Right lobe of liver (tissue), 6 donors: Measurements from ENCODE around the gene APOM. TPM values are rescaled to one million over a fixed set of nuclear protein-coding genes. Genes with fewer than 3 reads are reported as not detected.
A peak's percentile ranks its signal among the peaks of the same experiment; 100 is the strongest.

Experiments used
- ATAC-seq, 4 donors: fragments of 200-7000 bp; cut with Tn5 transposase; one replicate each; pipeline ENCODE4 v1.9.1; 2020; ENCODE audit warnings: mild to moderate bottlenecking in 4 of 4, moderate library complexity in 4 of 4
- DNase-seq, 3 donors: peaks; one replicate each; pipeline ENCODE4 v3.0.0-alpha.2; 2020
- H3K27ac ChIP-seq, 3 donors: fragments of 200-600 bp; one replicate each; pipeline ENCODE4 v1.8.0; 2022
- H3K27me3 ChIP-seq, 2 donors: fragments of 200-600 bp; one replicate each; pipeline ENCODE4 v1.8.0; 2022
- H3K36me3 ChIP-seq, 4 donors: fragments of 200-600 bp; sonication (generic) in 1 of 4; one replicate each; pipeline versions ENCODE4 v1.5.1 to v1.8.0; 2017 to 2022; ENCODE audit warnings: control low read depth in 1 of 4
- H3K4me1 ChIP-seq, 4 donors: fragments of 200-600 bp; sonication (generic) in 1 of 4; one replicate each; pipeline versions ENCODE4 v1.5.1 to v1.8.0; 2017 to 2022; ENCODE audit warnings: control low read depth in 1 of 4
- H3K4me3 ChIP-seq, 3 donors: fragments of 200-600 bp; one replicate each; pipeline ENCODE4 v1.8.0; 2022
- H3K9me3 ChIP-seq, 4 donors: fragments of 200-600 bp; sonication (generic) in 1 of 4; one replicate each; pipeline versions ENCODE4 v1.5.1 to v1.8.0; 2017 to 2022; ENCODE audit warnings: control low read depth in 1 of 4
- CTCF ChIP-seq, 4 donors: fragments of 200-600 bp in 3 of 4; fragments of 450-650 bp in 1 of 4; IDR thresholded peaks; one replicate each; pipeline versions ENCODE4 v1.5.1 to v1.8.0; 2016 to 2022; ENCODE audit warnings: antibody characterized with exemption in 4 of 4, mild to moderate bottlenecking in 2 of 4
- POLR2A ChIP-seq: fragments of 450-650 bp; IDR thresholded peaks from one replicate; pipeline ENCODE4 v1.6.1; 2017; ENCODE audit warnings: antibody characterized with exemption, mild to moderate bottlenecking
- WGBS: methylation state at CpG from one replicate; pipeline ENCODE4 v1.1.6; 2018; ENCODE audit warnings: low coverage, low lambda C conversion rate; ENCODE audit not compliant: insufficient coverage; ENCODE audit errors: missing lambda C conversion rate; 5-methylcytosine and 5-hydroxymethylcytosine counted together
- intact Hi-C, 2 donors: fragments of 100-400 bp; cut with DNase I; formaldehyde crosslinking; loops; one replicate each; pipeline versions ENCODE4 v1.11.2 to v1.14.1; 2022
- total RNA-seq, 6 experiments: library from RNA; depleted of rRNA in 2 of 6; stranded (reverse); fragments of >200 nt in 2 of 6; fragmentation: NEBNext Ultra II Directional in 3 of 6; extraction: Animal tissue kit (Norgen Biotek cat#: 25700) in 3 of 6; gene quantifications; one replicate each; pipeline versions ENCODE4 v1.1.0 to v1.2.4, GENCODE V29; 2016 to 2023
- donor health status: DM: no; HTN: yes; CAD: no.
- donor health status: DM: no; HTN: no; CAD: no.
- donor health status: DM: no; HTN: no; CAD: no.
- donor health status: DM: no; HTN: yes; CAD: no.
- donor health status: DM: no; HTN: yes; CAD: no.

Gene APOM
- total RNA-seq, 6 experiments from 2014 or later, result 100 to 182 (median 116) TPM

- peaks cover 12 to 45% (median 31%) of the 10 kb centered on the region in 4 donors for H3K36me3 ChIP-seq
- TF ChIP-seq CTCF (IDR thresholded peaks at IDR 0.05) (no peak), POLR2A (no peak)
- ATAC-seq, result no peak
- H3K4me3 ChIP-seq, result no peak overlapping the region
- H3K27ac ChIP-seq, result peak overlapping the region in 1 of 3 donors; percentile 13
- H3K4me1 ChIP-seq, result peaks cover 0 to 8% (median 4%) of the 10 kb centered on the region in 4 donors
- H3K9me3 ChIP-seq, result no peaks in the 10 kb centered on the region
- intact Hi-C loops, result no loop called here
- 77% methylated on average over 9 of the region's 10 CpGs for WGBS
- no peaks in the 10 kb centered on the region for H3K27me3 ChIP-seq
- DNase-seq, result no peak
These were observed 33.0 kb upstream of the APOM start for GRCh38 chr6:31622684-31623091.

- H3K27ac ChIP-seq, result no peak overlapping the region
- H3K27me3 ChIP-seq, result no peaks in the 10 kb centered on the region
- no peaks in the 10 kb centered on the region for H3K9me3 ChIP-seq
- no CpG with 5 or more reads among the region's 10 CpGs for WGBS
- TF ChIP-seq CTCF (IDR thresholded peaks at IDR 0.05) (no peak), POLR2A (no peak)
- ATAC-seq (no peak), DNase-seq (no peak)
- no peak overlapping the region for H3K4me3 ChIP-seq
- peaks cover 12 to 59% (median 37%) of the 10 kb centered on the region in 4 donors for H3K36me3 ChIP-seq
- intact Hi-C loops, result no loop called here
- H3K4me1 ChIP-seq, result peaks cover 0 to 8% (median 4%) of the 10 kb centered on the region in 4 donors
These were observed 31.6 kb upstream of the APOM start for GRCh38 chr6:31624070-31624469.

- intact Hi-C loops, result no loop called here
- 93% methylated on average over 5 of the region's 10 CpGs for WGBS
- no peak for TF ChIP-seq POLR2A
- no peak for TF ChIP-seq CTCF (IDR thresholded peaks at IDR 0.05)
- no peaks in the 10 kb centered on the region for H3K9me3 ChIP-seq
- H3K36me3 ChIP-seq, result peaks cover 17 to 88% (median 54%) of the 10 kb centered on the region in 4 donors
- no peak overlapping the region for H3K27ac ChIP-seq
- no peaks in the 10 kb centered on the region for H3K27me3 ChIP-seq
- H3K4me3 ChIP-seq, result no peak overlapping the region
- peaks cover 0 to 4% (median under 1%) of the 10 kb centered on the region in 4 donors for H3K4me1 ChIP-seq
- ATAC-seq (no peak), DNase-seq (no peak)
These were observed 28.7 kb upstream of the APOM start for GRCh38 chr6:31626952-31627351.

GRCh38 chr6:31627690-31628287, 27.9 kb upstream of the APOM start:
- H3K9me3 ChIP-seq, result no peaks in the 10 kb centered on the region
- no peak overlapping the region for H3K27ac ChIP-seq
- no peak overlapping the region for H3K4me3 ChIP-seq
- no peaks in the 10 kb centered on the region for H3K27me3 ChIP-seq
- WGBS, result 95% methylated on average over 12 of the region's 19 CpGs
- intact Hi-C loops, result no loop called here
- no peaks in the 10 kb centered on the region for H3K4me1 ChIP-seq
- DNase-seq, result no peak
- ATAC-seq, result no peak
- peaks cover 17 to 96% (median 54%) of the 10 kb centered on the region in 4 donors for H3K36me3 ChIP-seq
- no peak for TF ChIP-seq CTCF (IDR thresholded peaks at IDR 0.05)
